Spleen (tissue), 7 donors: ENCODE data around the gene SUPT3H.

Experiments
- CTCF ChIP-seq, 11 experiments: fragments of 200-600 bp in 7 of 11; fragments of 450-650 bp in 4 of 11; sonication (generic) in 4 of 11; IDR thresholded peaks in 8 of 11; conservative IDR thresholded peaks in 3 of 11; 1 replicate in 7 of 11; 2 replicates in 4 of 11; pipeline versions ENCODE4 v1.4.0 to v1.8.0; 2016 to 2021; ENCODE audit warnings: antibody characterized with exemption in 11 of 11, inconsistent platforms in 4 of 11, mild to moderate bottlenecking in 1 of 11
- POLR2AphosphoS5 ChIP-seq, 3 donors: sonication (generic); formaldehyde crosslinking; IDR thresholded peaks; one replicate each; pipeline ENCODE4 v1.5.1; 2017; ENCODE audit warnings: antibody characterized with exemption in 3 of 3
- donor health status: DM: no; HTN: no; CAD: no; lungs with moderate emphysema.
- donor health status: DM: no; HTN: no; CAD: no.
- donor health status: DM: no; HTN: no; CAD: no.

- TF ChIP-seq CTCF (IDR thresholded peaks at IDR 0.05 in 8 of 11, conservative IDR thresholded peaks at IDR 0.05 in 3 of 11) (no peak), POLR2AphosphoS5 (IDR thresholded peaks at IDR 0.05) (no peak)
These were observed 251.7 kb downstream of the SUPT3H start for GRCh38 chr6:45126033-45126432.
